Retina (tissue), 1 donor: ENCODE measurements around the gene TAS2R13.

Experiments
- DNase-seq: peaks from one replicate; pipeline ENCODE4 v3.0.0-alpha.2; 2016

Gene TAS2R13

DNA sequence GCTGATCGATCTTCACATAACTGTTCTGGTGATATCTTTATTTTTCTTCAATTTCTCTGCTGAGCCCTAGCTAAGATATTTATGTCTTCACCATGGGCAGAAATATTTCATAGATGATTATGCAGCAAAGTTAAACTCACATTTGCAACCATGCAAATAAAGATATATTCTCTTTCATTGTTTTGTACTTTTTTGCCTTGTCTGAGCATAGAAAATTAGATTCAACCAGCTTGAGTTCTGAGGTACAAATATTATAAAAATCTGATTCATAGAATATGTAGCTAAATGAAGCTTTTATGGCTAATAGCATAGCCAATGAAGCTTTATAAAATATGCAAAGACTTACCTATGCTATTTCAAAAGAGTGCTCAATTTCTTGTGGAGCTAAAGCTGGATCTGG is at the start of gene TAS2R13:
Gene TAS2R13 (minus strand): TSS at position 101 of the 400 bp plus-strand sequence. CDS start 264 bp downstream, outside the sequence.
- no peak for DNase-seq

GRCh38 chr12:10957741-10958140 is 48.4 kb upstream of the TAS2R13 start:
- no peak for DNase-seq

GRCh38 chr12:10956085-10956484 is 46.7 kb upstream of the TAS2R13 start:
- DNase-seq = no peak

DNA sequence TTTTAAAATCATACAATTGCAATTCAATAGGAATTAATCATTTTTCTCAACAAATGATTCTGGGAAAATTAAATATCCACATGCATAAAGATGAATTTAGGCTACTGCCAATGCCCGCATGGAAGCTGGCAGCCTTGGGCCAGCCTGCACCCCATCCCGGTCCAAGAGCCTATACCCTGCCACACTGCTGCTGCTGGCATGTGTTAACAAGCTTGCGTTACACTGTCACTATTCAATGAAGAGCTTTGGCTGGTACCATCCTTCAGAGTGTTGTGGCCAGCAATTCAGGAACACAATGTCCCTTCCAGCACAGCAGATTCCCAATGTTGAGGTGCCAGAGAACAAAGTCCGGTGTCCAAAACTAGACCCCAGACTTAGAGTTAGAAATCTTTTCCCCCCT is 43.3 kb upstream of the TAS2R13 start:
- DNase-seq = no peak

GRCh38 chr12:10943167-10943566 is 33.8 kb upstream of the TAS2R13 start:
- no peak for DNase-seq

GRCh38 chr12:10941916-10942607 is 32.7 kb upstream of the TAS2R13 start:
- no peak for DNase-seq

- no peak for DNase-seq
Measured at GRCh38 chr12:10941369-10941768, 32.0 kb upstream of the TAS2R13 start.

DNA sequence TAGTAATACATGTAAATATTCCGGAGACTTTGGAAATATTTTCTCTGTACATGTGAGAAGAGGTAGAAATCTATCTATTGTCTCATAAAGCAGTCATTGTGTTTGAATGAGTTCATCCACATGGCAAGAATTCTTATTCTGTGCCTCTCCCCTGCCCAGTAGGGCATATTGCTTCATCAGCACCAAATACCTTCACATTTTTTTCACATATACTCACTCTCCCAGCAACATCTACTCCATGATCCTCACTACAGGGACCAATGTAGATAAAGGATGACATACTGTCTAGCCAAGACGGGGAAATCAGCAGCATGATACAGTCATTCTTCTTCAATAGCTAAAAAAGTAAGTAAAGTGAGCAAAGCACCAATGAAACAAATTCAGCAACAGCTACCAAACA is 31.0 kb upstream of the TAS2R13 start:
- no peak for DNase-seq

DNA sequence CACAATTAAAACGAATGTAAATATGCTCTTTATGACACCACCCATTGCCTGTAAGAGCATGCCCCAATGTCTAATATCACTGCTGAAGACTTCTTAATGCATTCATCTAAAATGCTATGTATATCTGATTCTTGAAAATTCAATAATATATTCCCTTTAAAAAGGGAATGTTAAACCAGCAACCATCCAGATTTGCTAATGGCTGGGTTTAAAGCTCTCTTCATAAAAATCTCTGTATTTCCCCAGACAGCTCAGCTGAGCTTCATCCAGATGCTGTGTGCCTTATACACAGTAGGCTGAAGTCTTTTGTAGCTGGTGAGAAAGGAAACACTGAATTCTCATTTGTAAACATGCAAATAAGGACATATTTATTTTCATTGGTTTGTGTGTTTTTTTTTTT is 29.8 kb upstream of the TAS2R13 start, which contains the start of gene TAS2R14:
Gene TAS2R14 (minus strand): TSS at position 101 of the 400 bp plus-strand sequence. CDS start 56 bp downstream, at position 45.
- DNase-seq = no peak

- DNase-seq = no peak
Measured at GRCh38 chr12:10936506-10936905, 27.1 kb upstream of the TAS2R13 start.

GRCh38 chr12:10928746-10929286 is 19.5 kb upstream of the TAS2R13 start, which contains the start of gene PRH2:
Gene PRH2, plus strand, starts transcription at chr12:10929236. Its CDS starts 38 bp downstream, at chr12:10929274.
- DNase-seq = no peak

DNA sequence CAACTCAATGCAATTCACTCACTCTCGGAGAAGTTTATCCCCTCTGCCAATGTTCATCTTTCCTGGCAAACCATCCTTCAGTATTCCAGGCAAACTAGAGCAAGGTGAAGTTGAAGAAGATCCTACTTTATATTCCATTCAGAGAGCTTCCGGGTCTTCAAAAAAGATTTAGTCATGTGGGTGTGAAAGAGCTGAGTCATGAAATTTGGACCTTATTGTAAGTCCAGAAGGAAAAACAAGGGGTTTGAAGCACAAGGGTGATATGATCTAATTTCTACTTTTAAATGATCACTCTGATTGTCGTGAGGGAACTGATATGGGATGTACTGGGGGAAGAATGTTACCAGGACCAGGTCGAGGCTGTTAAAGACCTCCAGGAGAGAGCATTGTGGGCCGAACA is 16.9 kb upstream of the TAS2R13 start:
- no peak for DNase-seq

DNA sequence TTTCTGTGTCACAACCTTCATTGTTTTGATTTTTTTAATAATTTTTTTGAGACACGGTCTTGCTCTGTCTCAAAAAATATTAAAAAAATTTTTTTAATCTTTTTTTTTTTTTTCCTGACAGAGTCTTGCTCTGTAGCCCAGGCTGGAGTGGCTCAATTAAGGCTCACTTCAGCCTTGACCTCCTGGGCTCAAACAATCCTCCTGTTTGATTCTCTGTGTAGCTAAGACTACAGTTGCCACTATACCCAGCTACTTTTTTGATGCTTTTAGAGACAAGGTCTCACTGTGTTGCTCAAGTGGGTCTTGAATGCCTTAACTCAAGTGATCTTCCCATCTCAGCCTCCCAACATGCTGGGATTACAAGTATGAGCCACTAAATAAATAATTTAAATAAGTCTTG is 10.4 kb upstream of the TAS2R13 start:
- DNase-seq = no peak

- no peak for DNase-seq
Measured at GRCh38 chr12:10910380-10910779, 1.0 kb upstream of the TAS2R13 start.

- DNase-seq = no peak
Measured at GRCh38 chr12:10904686-10905085, 4.7 kb downstream of the TAS2R13 start.

GRCh38 chr12:10901427-10901826 is 7.9 kb downstream of the TAS2R13 start:
- no peak for DNase-seq

DNA sequence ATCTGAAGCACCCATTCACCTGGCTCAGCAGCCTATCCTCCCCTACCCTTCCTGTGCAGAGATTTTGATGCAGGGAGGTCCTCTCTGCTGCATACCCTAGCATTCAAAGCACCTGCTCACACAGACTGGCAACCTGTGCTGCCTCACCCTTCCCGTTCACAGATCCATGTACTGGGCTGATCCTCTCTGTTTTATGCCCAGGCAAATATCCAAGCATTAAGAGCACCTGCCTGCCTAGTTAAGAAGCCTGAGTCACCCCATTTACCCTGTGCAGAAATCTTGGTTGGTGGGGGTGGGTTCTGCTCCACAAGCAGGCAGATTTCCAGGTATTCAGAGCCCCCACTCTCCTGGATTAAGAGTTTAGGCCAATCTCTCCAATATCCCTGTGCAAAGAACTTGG is 8.4 kb downstream of the TAS2R13 start:
- no peak for DNase-seq

- DNase-seq = no peak
Measured at GRCh38 chr12:10900530-10900929, 8.8 kb downstream of the TAS2R13 start.

GRCh38 chr12:10896854-10897253 is 12.5 kb downstream of the TAS2R13 start:
- no peak for DNase-seq

DNA sequence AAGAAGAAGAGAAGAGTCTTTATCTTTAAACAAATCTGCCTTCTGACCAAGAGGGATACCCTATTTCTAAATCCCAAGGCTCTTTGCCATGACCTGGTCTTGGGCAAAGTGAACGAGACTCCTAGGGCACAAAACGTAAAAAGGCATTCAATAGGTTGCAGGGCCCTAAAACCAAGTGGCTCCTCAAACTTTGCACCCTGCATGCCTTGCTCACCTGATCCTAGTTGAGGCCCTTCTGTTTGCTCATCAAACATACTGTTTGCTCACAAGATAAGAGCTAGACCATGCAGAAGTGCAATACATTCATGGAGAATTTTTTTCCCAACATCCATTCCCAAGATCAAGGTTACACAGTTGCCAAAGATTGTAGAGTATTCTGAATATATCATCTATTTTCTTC is 17.4 kb downstream of the TAS2R13 start:
- no peak for DNase-seq

GRCh38 chr12:10889226-10889625 is 20.1 kb downstream of the TAS2R13 start:
- DNase-seq = no peak

DNA sequence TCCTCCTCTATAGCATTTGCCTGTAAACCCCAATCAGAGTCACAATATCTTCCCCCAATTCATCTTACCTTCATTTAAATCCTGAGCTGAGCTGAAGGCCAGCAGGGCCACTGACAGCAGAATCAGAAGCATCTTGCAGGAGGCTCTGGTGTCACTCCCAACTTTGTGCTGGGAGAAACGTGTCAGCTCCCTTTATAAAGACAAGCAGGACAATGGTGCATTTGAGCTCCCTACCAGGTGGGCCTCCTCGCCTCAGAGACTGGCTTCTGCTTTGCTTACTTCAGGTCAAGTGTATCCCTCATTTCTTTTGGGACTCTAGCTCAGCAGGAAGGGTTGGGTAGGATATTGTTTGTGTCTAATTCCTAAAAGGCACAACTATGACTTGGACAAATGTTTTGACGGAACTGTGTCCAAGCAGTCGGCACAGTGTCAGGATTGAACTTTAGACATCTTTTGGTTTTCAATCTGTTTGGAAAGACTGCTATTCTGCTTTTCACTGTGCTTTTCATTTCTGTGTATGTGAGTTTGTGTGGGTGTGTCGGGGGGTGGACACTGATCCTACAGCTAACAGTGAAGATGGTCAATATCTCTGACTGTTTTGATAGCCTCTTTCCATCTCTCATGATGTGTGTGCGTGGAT is 25.2 kb downstream of the TAS2R13 start, which contains the start of gene PRH1:
Gene PRH1 (minus strand): TSS at position 170 of the 640 bp plus-strand sequence. CDS start 38 bp downstream, at position 132.
- no peak for DNase-seq

DNA sequence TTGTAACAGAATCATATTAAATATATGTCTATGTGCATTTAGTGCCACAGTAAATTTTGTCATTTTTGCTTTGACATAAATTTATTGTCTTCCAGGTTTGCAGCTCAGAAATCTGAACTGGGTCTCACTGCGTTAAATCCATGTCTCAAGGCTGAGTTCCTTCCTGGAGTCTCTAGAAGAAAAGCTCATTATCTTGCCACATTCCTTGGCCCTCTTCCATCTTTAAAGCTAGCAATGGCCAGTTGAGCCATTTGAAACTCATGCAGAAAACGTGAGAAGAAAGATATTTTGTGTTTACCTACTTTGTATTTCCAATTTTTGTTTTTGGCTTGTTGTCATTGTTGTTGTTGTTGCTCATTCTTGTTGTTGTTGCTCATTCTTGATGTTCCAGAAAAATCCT is 36.0 kb downstream of the TAS2R13 start:
- no peak for DNase-seq

DNA sequence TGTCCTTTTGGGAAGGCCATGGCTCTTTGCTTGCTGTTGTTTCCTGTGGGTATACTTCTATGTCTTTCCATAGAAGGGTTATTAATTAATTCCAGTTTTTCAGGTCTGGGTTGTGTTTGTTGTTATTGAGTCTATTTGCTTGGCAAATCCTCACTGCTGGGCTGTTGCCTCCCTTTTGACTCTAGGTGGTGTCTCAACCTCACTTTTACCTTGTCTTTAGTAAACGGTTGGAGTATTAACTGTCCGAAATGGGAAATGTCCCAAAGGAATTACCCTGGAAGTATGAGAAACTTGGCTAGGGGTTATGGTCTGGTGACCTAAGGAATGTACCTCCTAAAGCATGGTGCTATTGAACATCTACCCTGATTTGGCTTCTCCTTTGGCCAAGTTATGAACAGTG is 42.0 kb downstream of the TAS2R13 start:
- DNase-seq = no peak
